Left lung (tissue), 10 donors: ENCODE results near the gene PDSS2. TPM values are rescaled to one million over a fixed set of nuclear protein-coding genes. Genes with fewer than 3 reads are reported as not detected.

Experiments
- ATAC-seq: fragments of 200-7000 bp; cut with Tn5 transposase; one replicate; pipeline ENCODE4 v1.9.1; 2020; ENCODE audit warnings: moderate library complexity
- DNase-seq, 4 donors: peaks; one replicate each; pipeline ENCODE4 v3.0.0-alpha.2; 2013 to 2020
- H3K27ac ChIP-seq, 2 donors: fragments of 200-600 bp; sonication (generic) in 1 of 2; one replicate each; pipeline versions ENCODE4 v1.5.0 to v1.8.0; 2020 to 2021
- H3K27me3 ChIP-seq, 2 donors: fragments of 200-600 bp; sonication (generic) in 1 of 2; one replicate each; pipeline versions ENCODE4 v1.5.0 to v1.8.0; 2020 to 2021
- H3K36me3 ChIP-seq, 2 donors: fragments of 200-600 bp; sonication (generic) in 1 of 2; one replicate each; pipeline versions ENCODE4 v1.5.0 to v1.8.0; 2020 to 2021
- H3K4me1 ChIP-seq, 2 donors: fragments of 200-600 bp; one replicate each; pipeline ENCODE4 v1.8.0; 2021
- H3K4me3 ChIP-seq, 2 donors: fragments of 200-600 bp; sonication (generic) in 1 of 2; one replicate each; pipeline versions ENCODE4 v1.5.0 to v1.8.0; 2020 to 2021; ENCODE audit warnings: mild to moderate bottlenecking in 1 of 2
- H3K9me3 ChIP-seq, 2 donors: fragments of 200-600 bp; sonication (generic) in 1 of 2; one replicate each; pipeline versions ENCODE4 v1.5.0 to v1.8.0; 2020 to 2021
- CTCF ChIP-seq, 2 donors: fragments of 200-600 bp; sonication (generic) in 1 of 2; IDR thresholded peaks; one replicate each; pipeline versions ENCODE4 v1.5.0 to v1.8.0; 2021; ENCODE audit warnings: antibody characterized with exemption in 2 of 2
- intact Hi-C, 2 donors: fragments of 100-400 bp; cut with DNase I; formaldehyde crosslinking; loops; one replicate each; pipeline versions ENCODE4 v1.11.2 to v1.14.2; 2022
- polyA plus RNA-seq, 6 donors: library from polyadenylated mRNA; unstranded; fragments of 120-200 nt; gene quantifications; one replicate each; pipeline ENCODE4 v1.2.1, GENCODE V29; 2013; ENCODE audit not compliant: insufficient read length in 6 of 6
- total RNA-seq, 2 donors: library from RNA; stranded (reverse); fragmentation: NEBNext Ultra II Directional; extraction: Animal tissue kit (Norgen Biotek cat#: 25700); gene quantifications; one replicate each; pipeline ENCODE4 v1.2.1, GENCODE V29; 2021
- donor health status: DM: no; HTN: yes; CAD: no.
- donor health status: DM: no; HTN: no; CAD: no.

Gene PDSS2
- total and polyA plus RNA-seq, 8 donors = 13.9 to 20.6 (median 16.4) TPM

GRCh38 chr6:107441682-107442081, 17.7 kb downstream of the PDSS2 start:
- Histone ChIP-seq H3K4me1 (no peaks in the 10 kb centered on the region), H3K27me3 (no peaks in the 10 kb centered on the region), H3K9me3 (peaks cover 0 to 5% of the 10 kb centered on the region in 2 donors), H3K27ac (no peak overlapping the region), H3K4me3 (no peak overlapping the region), H3K36me3 (peaks cover 0 to 3% of the 10 kb centered on the region in 2 donors)
- intact Hi-C loops = no loop called here
- no peak for TF ChIP-seq CTCF (IDR thresholded peaks at IDR 0.05)
- no peak for DNase-seq
- ATAC-seq = no peak

- H3K27ac ChIP-seq = no peak overlapping the region
- no peak overlapping the region for H3K4me3 ChIP-seq
- intact Hi-C loops = no loop called here
- no peaks in the 10 kb centered on the region for H3K4me1 ChIP-seq
- ATAC-seq (no peak), DNase-seq (no peak)
- TF ChIP-seq CTCF (IDR thresholded peaks at IDR 0.05) = no peak
- no peaks in the 10 kb centered on the region for H3K9me3 ChIP-seq
- no peaks in the 10 kb centered on the region for H3K36me3 ChIP-seq
- H3K27me3 ChIP-seq = no peaks in the 10 kb centered on the region
Observed at GRCh38 chr6:107440936-107441335, 18.4 kb downstream of the PDSS2 start.

GRCh38 chr6:107439406-107439805, 20.0 kb downstream of the PDSS2 start:
- no peaks in the 10 kb centered on the region for H3K36me3 ChIP-seq
- ATAC-seq = no peak

GRCh38 chr6:107437691-107438090, 21.7 kb downstream of the PDSS2 start:
- H3K27ac ChIP-seq = no peak overlapping the region
- intact Hi-C loops = no loop called here
- H3K4me3 ChIP-seq = no peak overlapping the region
- no peaks in the 10 kb centered on the region for H3K4me1 ChIP-seq
- no peak for DNase-seq
- TF ChIP-seq CTCF (IDR thresholded peaks at IDR 0.05) = no peak
- H3K9me3 ChIP-seq = no peaks in the 10 kb centered on the region
- no peak for ATAC-seq
- H3K27me3 ChIP-seq = no peaks in the 10 kb centered on the region
- H3K36me3 ChIP-seq = no peaks in the 10 kb centered on the region

More at GRCh38 chr6:107439406-107439805, 20.0 kb downstream of the PDSS2 start:
- no peak overlapping the region for H3K27ac ChIP-seq
- no peak for TF ChIP-seq CTCF (IDR thresholded peaks at IDR 0.05)
- H3K4me1 ChIP-seq = no peaks in the 10 kb centered on the region
- no peaks in the 10 kb centered on the region for H3K27me3 ChIP-seq
- intact Hi-C loops = no loop called here
- no peak for DNase-seq
- H3K9me3 ChIP-seq = no peaks in the 10 kb centered on the region
- H3K4me3 ChIP-seq = no peak overlapping the region

GRCh38 chr6:107436881-107437280, 22.5 kb downstream of the PDSS2 start:
- Histone ChIP-seq H3K36me3 (no peaks in the 10 kb centered on the region), H3K4me1 (no peaks in the 10 kb centered on the region), H3K27me3 (no peaks in the 10 kb centered on the region), H3K27ac (no peak overlapping the region), H3K9me3 (no peaks in the 10 kb centered on the region), H3K4me3 (no peak overlapping the region)
- TF ChIP-seq CTCF (IDR thresholded peaks at IDR 0.05) = no peak
- DNase-seq = no peak
- intact Hi-C loops = no loop called here
- ATAC-seq = no peak
